IPS-11a (cell line): ENCODE measurements around the gene ACTN1.

Experiments
- H3K4me3 ChIP-seq: one replicate; pipeline ENCODE4 v1.5.1; 2013; ENCODE audit warnings: low read depth, low read length, control low read depth

Gene ACTN1

DNA sequence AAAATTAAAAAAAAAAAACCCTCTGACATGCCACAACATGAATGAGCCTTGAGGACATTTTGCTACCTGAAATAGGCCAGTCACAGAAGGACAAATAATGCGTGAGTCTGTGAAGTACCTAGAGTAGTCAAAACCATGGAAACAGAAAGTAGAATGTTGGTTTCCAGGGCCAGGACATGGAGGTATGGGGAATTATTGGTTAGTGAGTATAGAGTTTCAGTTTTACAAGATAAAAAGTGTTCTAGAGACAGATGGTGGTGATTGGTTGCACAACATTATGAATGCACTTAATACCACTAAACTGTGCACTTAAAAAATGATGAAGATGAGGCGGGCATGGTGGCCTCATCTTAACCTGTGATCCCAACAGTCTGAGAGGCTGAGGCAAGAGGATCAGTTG is 138.6 kb downstream of the ACTN1 start:
- H3K4me3 ChIP-seq: no peak overlapping the region

GRCh38 chr14:68836082-68836481 is 143.0 kb downstream of the ACTN1 start:
- H3K4me3 ChIP-seq: no peak overlapping the region

DNA sequence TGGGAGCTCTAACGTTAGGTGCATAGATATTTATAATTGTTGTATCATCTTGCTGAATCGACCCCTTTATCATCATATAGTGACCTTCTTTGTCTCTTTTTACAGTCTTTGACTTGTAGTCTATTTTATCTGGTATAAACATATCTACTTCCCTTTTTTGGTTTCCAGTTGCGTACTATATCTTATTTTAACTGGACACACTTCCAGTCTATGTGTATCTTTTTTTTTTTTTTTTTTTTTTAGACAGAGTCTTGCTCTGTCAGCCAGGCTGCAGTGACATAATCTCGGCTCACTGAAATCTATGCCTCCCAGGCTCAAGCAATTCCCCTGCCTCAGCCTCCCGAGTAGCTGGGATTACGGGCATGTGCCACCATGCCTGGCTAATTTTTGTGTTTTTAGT is 144.3 kb downstream of the ACTN1 start:
- no peak overlapping the region for H3K4me3 ChIP-seq

DNA sequence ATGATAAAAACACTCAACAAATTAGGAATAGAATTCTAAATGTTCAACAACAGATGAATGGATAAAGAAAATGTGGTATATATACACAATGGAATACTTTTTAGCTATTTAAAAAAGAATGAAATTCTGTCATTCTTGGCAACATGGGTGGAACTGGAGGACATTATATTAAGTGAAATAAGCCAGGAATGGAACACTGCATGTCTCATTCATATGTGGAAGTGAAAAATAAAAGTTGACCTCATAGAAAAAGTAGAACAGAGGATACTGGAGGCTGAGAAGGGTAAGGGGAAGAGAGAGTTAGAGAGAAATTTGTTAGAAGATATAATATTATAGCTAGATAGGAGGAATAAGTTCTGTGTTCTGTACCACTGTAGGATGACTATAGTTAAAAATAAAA is 150.4 kb downstream of the ACTN1 start:
- no peak overlapping the region for H3K4me3 ChIP-seq

DNA sequence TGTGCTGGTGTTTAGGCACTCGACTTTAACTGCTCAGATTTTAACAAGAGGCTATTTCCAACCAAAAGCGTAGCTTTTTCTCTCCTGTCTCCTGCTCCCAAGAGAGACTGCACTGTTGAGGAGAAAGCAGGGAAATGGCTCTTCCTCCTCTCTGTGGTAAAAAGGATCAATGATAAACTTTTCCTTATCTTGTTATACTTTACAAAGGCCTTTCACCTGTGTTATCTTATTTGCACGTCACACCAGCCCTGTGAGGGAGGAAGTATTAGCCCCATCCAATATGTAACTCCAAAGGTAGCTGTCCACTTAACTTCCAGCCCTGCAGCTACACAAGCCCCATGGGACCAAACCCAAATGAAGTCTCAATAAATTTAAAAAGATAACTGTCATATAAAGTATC is 153.4 kb downstream of the ACTN1 start:
- no peak overlapping the region for H3K4me3 ChIP-seq

GRCh38 chr14:68824517-68825347 is 154.4 kb downstream of the ACTN1 start:
- H3K4me3 ChIP-seq: no peak overlapping the region

DNA sequence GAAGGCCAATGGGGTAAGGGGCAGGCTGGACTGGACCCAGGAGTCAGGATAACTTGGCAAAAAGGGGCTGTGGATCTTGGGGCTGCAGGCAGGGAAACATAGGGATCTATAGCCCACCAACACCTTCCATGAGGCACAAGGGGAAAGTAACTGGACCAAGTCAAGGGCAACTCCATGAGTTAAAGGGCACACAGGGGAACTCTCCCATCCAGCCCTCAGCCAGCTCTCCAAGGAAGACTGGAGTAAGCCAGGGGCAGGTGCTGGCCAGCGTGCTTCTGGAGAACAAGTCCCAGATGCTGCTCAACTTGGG is 154.9 kb downstream of the ACTN1 start:
- H3K4me3 ChIP-seq: no peak overlapping the region
